ENCODE measurements around the gene EEF1G. TPM values are rescaled to one million over a fixed set of nuclear protein-coding genes. Genes with fewer than 3 reads are reported as not detected.

The EEF1G gene
- total and polyA plus RNA-seq, 2 donors (not counting 1 experiment from before 2014, with no cell fraction given), result 1,582 to 1,867 TPM

DNA sequence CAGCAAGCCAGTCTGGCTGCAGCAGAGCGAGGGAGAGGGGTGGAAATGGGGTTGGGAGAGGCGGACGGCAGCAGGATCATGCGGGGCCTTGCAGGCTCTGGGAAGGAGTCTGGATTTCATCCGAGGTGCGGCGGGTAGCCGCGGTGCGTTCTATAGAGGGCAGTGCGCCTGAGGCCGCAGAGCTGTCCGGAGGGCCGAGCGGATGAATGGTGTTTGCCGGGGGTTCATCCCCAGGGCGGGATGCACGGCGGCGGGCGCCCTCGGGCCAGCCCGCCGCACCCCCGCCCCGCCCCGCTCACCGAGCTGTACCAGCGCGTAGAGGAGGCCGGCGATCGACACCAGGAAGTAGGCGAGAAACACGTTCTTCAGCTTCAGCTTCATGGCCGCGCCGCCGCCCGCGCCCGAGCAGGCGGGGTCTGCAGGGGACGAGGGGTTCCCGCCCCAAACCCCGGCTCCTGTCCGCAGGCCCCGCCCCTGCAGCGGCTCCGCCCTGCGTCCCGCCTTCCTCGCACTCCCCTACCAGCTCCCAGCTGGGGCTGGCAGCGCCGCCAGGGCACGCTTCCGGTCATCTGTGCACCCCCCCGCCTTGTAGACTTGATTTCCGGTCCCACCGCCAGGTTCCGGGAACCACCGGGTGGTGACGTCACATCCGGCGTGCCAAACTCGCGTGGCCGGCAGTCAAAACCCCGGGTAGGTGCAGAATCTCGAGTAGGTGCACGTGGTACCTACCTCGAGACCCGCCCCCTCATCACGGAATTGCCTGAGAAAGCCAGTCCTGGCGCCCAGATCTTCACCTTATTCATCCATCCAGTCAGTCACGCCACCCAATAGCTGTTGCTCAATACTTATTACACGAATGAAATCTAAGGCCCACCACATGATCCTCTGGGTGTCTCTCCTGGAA lies 48.1 kb upstream of the EEF1G start, which contains the start of gene B3GAT3:
Gene B3GAT3 (minus strand): TSS at position 420 of the 904 bp plus-strand sequence. CDS start 39 bp downstream, at position 381.
- WGBS (ENCODE audit: insufficient coverage), result under 1% methylated on average over 75 of the region's 77 CpGs
- Histone ChIP-seq H3K9ac (ENCODE audit: low read length) (peak within 1 kb of the TSS; percentile 93), H3K4me3 (ENCODE audit: control extremely low read depth in 1 of 5, extremely low read depth in 1 of 5, insufficient read depth in 1 of 5, low read depth in 2 of 5, low read length in 4 of 5) (peak within 1 kb of the TSS; percentile 80 to 93 (median 88)), H3K27ac (ENCODE audit: low read length in 2 of 2) (peak within 1 kb of the TSS; percentile 88 to 98), H3K4me1 (ENCODE audit: control insufficient read depth in 2 of 2, insufficient read depth in 2 of 2, low read length in 2 of 2) (peaks cover 11 to 19% of the 10 kb centered on the region in 2 donors), H2AFZ (ENCODE audit: insufficient read depth, low read depth, low read length, poor library complexity, severe bottlenecking) (peak within 1 kb of the TSS; percentile 85), H3K36me3 (replicated peaks in 1 of 2; ENCODE audit: control extremely low read depth in 1 of 2, control insufficient read depth in 1 of 2, extremely low read depth in 1 of 2, insufficient read depth in 2 of 2, low read length in 1 of 2) (peaks cover 5 to 28% of the 10 kb centered on the region in 2 experiments), H3K79me2 (ENCODE audit: control insufficient read depth, insufficient read depth, low read length) (peaks cover 15% of the 10 kb centered on the region), H3K27me3 (replicated peaks in 1 of 4; ENCODE audit: control extremely low read depth in 1 of 4, control insufficient read depth in 3 of 4, insufficient read depth in 4 of 4, low read length in 3 of 4) (no peaks in the 10 kb centered on the region), H3K4me2 (replicated peaks; ENCODE audit: low read depth, low read length, poor library complexity, severe bottlenecking) (peak within 1 kb of the TSS; percentile 92), H4K20me1 (ENCODE audit: control insufficient read depth, insufficient read depth, low read length, poor library complexity, severe bottlenecking) (peaks cover 4% of the 10 kb centered on the region), H3K9me3 (ENCODE audit: control extremely low read depth in 1 of 3, control insufficient read depth in 2 of 3, insufficient read depth in 1 of 3, low read length in 2 of 3) (no peaks in the 10 kb centered on the region)
- peaks cover 23% of the 10 kb centered on the region for H3K4me1 Mint-ChIP-seq
- ChIA-PET POLR2A (interaction anchor here (0.6 to 3.6 kb wide), 18 partner anchors 19 to 1690 kb away, joined by 3 to 33 read pairs (median 6); partner anchors contain the start of genes BSCL2, C11orf98, CSKMT and EEF1G), CTCF (interaction anchor here (1.1 to 4.4 kb wide), 11 partner anchors 9 to 259 kb away, joined by 3 to 35 read pairs (median 5); partner anchors contain the start of genes C11orf98, CSKMT, EML3 and LBHD1)
- ATAC-seq (ENCODE audit: low read depth), result peak; percentile 92
- intact Hi-C loops (cut with micrococcal nuclease), result loop anchor here (1.0 to 2.0 kb wide), 8 partner anchors 10 to 139 kb away; partner anchors contain the start of genes C11orf98, CSKMT, EML3 and GANAB
- H3K27ac Mint-ChIP-seq, result peak within 1 kb of the TSS; percentile 95
- no peaks in the 10 kb centered on the region for H3K27me3 Mint-ChIP-seq
- DNase-seq, result peak; percentile 99
- peak within 1 kb of the TSS; percentile 98 for H3K4me3 Mint-ChIP-seq
- TF ChIP-seq, protein P1, sequence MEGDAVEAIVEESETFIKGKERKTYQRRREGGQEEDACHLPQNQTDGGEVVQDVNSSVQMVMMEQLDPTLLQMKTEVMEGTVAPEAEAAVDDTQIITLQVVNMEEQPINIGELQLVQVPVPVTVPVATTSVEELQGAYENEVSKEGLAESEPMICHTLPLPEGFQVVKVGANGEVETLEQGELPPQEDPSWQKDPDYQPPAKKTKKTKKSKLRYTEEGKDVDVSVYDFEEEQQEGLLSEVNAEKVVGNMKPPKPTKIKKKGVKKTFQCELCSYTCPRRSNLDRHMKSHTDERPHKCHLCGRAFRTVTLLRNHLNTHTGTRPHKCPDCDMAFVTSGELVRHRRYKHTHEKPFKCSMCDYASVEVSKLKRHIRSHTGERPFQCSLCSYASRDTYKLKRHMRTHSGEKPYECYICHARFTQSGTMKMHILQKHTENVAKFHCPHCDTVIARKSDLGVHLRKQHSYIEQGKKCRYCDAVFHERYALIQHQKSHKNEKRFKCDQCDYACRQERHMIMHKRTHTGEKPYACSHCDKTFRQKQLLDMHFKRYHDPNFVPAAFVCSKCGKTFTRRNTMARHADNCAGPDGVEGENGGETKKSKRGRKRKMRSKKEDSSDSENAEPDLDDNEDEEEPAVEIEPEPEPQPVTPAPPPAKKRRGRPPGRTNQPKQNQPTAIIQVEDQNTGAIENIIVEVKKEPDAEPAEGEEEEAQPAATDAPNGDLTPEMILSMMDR (IDR thresholded peaks at IDR 0.05), result no peak
- no peak for TF ChIP-seq EZH2 (IDR thresholded peaks at IDR 0.05; ENCODE audit: borderline replicate concordance, insufficient read depth, low read depth, low read length, poor library complexity, severe bottlenecking)
- no peaks in the 10 kb centered on the region for H3K9me3 Mint-ChIP-seq (ENCODE audit: insufficient read depth)

Data from B cell (primary cell).